Measurements from ENCODE around the gene DENND4B.
A peak's percentile ranks its signal among the peaks of the same experiment; 100 is the strongest.

Gene DENND4B

DNA sequence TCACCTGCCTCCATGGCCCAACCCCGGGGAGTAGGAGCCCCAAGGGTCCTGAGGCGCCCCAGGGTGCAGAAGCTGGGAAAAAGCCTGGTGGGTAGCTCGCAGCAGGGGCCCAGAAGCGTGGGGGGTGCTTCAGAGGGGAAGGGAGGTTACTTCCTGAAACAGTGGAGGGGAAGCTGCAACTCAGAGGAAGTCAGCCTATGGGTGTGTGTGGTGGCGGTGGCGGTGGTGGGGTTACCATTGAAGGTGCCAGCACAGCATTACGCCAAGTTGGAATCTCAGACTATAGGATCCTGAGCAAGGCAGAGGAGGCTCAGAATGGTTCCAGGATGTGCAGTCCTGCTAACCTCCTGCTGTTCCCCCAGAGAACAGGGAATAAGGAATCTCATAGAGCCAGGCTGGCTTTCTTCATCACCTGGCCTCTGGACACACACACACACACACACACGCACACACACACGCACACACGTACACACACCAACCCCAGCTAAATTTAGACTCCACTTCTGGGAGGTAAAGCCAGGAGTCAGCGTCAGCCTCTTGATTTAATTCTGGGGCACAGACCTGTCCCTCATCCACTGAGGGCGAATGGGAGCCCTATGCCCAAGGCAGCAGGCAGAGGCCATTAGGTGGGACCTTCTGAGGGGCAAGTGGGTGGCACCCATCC is 1.3 kb downstream of the DENND4B start:
- Histone ChIP-seq H3K36me3 (ENCODE audit: control insufficient read depth, insufficient read depth, low read length) (peaks cover 34% of the 10 kb centered on the region), H3K27me3 (replicated peaks; ENCODE audit: control insufficient read depth, insufficient read depth, low read length) (no peaks in the 10 kb centered on the region), H3K4me3 (replicated peaks; ENCODE audit: low read depth, low read length) (peak overlapping the region; percentile 79)
- peak; percentile 69 for DNase-seq (ENCODE audit: extremely low read depth, insufficient read length)
- TF ChIP-seq, protein P1, sequence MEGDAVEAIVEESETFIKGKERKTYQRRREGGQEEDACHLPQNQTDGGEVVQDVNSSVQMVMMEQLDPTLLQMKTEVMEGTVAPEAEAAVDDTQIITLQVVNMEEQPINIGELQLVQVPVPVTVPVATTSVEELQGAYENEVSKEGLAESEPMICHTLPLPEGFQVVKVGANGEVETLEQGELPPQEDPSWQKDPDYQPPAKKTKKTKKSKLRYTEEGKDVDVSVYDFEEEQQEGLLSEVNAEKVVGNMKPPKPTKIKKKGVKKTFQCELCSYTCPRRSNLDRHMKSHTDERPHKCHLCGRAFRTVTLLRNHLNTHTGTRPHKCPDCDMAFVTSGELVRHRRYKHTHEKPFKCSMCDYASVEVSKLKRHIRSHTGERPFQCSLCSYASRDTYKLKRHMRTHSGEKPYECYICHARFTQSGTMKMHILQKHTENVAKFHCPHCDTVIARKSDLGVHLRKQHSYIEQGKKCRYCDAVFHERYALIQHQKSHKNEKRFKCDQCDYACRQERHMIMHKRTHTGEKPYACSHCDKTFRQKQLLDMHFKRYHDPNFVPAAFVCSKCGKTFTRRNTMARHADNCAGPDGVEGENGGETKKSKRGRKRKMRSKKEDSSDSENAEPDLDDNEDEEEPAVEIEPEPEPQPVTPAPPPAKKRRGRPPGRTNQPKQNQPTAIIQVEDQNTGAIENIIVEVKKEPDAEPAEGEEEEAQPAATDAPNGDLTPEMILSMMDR (IDR thresholded peaks at IDR 0.05; ENCODE audit: insufficient read depth, low read length, poor library complexity, severe bottlenecking): no peak

DNA sequence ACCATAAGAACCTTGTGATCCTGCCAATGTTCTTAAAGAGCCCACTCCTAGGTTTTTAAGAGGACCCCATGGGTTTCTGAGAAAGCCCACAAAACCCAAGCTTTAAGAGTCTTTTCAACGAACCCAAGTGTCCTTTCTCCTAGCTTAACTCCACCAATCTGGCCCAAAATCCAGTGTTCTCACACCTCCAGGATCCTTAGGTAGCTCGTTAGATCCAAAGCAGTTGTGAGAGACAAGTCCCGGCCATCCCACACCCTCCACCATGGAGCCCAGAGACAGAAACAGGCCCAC is 1.7 kb downstream of the DENND4B start:
- no peak for DNase-seq (ENCODE audit: extremely low read depth, insufficient read length)
- Histone ChIP-seq H3K4me3 (replicated peaks; ENCODE audit: low read depth, low read length) (peak overlapping the region; percentile 79), H3K36me3 (ENCODE audit: control insufficient read depth, insufficient read depth, low read length) (peaks cover 38% of the 10 kb centered on the region), H3K27me3 (replicated peaks; ENCODE audit: control insufficient read depth, insufficient read depth, low read length) (no peaks in the 10 kb centered on the region)
- TF ChIP-seq, protein P1 (IDR thresholded peaks at IDR 0.05; ENCODE audit: insufficient read depth, low read length, poor library complexity, severe bottlenecking): no peak

DNA sequence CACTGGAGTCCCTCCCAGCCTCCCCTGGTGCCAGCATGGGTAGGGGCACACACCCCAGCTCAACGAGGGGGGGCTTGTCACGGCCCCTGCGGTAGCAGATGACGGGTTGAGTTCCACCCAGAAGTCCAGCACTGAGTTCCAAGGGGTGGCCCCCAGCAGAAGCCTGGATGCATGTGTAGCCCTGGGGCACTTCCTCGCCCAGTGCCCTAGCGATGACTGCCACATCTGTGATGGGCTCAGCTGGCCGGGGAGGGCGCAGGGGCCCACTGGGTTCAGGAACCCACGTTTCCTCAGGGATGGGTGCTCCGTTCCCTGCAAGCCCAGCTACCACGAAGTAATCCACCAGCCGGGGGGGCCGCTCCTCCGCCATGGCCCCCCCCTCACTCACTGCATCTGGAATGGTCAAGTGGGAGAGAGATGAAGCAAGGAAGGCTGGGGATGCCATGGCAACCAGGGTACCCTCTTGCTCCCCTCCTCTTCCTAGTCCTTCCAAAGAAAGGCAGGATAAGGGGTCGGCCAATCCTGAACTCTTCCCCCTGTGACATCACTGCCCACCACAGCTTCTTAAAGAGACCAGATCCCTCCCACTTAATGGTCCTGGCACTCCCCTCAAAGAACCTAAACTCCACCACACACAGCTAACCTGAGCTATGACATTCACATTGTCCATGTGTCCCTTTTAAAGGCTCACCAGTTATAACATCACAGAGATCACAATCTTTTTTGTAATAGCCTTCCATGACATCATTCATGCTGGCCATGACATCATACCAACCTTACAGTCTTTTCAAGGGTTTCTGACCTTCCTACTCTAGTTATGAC is 2.3 kb downstream of the DENND4B start:
- TF ChIP-seq, protein P1 (IDR thresholded peaks at IDR 0.05; ENCODE audit: insufficient read depth, low read length, poor library complexity, severe bottlenecking): no peak
- peaks cover 41% of the 10 kb centered on the region for H3K36me3 ChIP-seq (ENCODE audit: control insufficient read depth, insufficient read depth, low read length)
- no peaks in the 10 kb centered on the region for H3K27me3 ChIP-seq (replicated peaks; ENCODE audit: control insufficient read depth, insufficient read depth, low read length)
- H3K4me3 ChIP-seq (replicated peaks; ENCODE audit: low read depth, low read length): peak overlapping the region; percentile 79
- no peak for DNase-seq (ENCODE audit: extremely low read depth, insufficient read length)

DNA sequence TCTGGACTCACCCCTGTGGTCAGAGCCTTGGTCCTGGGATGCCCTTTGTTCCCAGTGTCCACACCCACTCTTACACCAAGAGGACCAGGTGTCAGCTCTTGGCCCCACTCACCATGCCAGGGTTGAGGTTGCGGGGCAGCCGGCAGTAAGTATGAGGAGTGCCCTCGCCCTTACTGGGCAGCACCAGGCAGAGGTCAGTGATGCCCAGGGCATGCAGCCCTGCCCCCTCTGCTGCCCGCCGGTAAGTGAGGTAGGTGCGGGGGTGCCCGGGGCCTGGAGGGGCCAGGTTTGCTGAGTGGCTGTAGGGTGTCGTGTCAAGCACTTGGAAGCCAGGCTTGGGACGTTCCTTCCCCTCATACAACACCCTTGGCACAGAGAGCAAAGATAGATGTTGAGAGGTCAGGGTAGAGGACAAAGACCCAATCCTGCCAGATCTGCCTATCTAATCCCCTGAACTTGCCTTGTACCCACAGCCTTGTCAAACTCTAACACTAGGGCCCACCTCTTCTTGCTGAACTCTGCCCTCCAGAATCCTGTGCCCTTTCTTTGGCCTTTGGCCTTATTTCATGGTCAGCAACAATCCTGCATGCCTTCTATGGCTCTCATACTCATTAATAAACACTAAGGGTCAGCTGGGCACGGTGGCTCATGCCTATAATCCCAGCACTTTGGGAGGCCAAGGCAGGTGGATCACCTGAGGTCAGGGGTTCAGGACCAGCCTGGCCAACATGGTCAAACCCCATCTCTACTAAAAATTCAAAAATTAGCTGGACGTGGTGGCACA is 3.6 kb downstream of the DENND4B start:
- TF ChIP-seq, protein P1 (IDR thresholded peaks at IDR 0.05; ENCODE audit: insufficient read depth, low read length, poor library complexity, severe bottlenecking): no peak
- Histone ChIP-seq H3K4me3 (replicated peaks; ENCODE audit: low read depth, low read length) (no peak overlapping the region), H3K27me3 (replicated peaks; ENCODE audit: control insufficient read depth, insufficient read depth, low read length) (no peaks in the 10 kb centered on the region), H3K36me3 (ENCODE audit: control insufficient read depth, insufficient read depth, low read length) (peaks cover 36% of the 10 kb centered on the region)
- DNase-seq (ENCODE audit: extremely low read depth, insufficient read length): no peak

DNA sequence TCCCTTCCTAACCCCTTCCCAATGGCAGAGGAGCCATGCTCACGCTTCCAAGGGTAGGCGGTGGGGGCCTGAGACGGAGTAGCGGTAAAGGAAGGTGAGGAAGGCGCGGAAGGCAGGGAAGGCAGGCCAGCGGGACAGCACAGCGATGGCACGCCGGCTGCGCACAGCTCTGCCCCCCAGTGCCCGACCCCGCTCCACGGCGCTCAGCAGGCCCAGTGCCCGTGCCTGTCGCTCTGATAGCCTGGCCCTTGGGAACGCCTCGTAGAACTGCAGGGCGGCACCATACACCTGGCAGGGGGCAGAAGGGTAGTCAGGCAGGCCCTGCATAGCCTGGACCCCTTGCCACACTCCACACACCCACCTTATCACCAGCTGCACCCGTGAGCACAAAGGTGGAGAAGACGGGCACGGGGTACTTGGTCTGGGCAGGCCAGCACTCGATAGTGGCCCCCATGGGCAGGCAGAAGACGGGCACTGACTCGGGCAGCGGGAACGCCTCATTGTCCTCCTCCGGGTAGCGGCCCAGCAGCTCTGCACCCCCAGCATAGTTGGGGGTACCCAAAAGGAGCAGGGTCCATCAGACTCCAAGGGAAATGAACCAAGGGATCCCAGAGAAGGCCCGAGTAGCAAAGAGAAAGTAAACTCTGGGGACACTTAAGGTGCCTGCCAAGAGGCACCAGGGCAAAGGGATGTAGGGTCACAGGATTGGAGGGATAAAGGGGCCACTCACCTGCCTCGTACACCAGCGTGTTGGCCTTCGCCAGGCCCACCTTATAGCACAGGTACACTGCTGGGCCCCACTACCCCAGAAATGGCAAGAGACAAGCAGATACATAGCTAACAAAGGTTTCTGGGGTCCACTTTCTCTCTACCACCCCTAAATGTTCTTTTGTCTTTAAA is 4.4 kb downstream of the DENND4B start:
- TF ChIP-seq, protein P1 (IDR thresholded peaks at IDR 0.05; ENCODE audit: insufficient read depth, low read length, poor library complexity, severe bottlenecking): no peak
- DNase-seq (ENCODE audit: extremely low read depth, insufficient read length): no peak
- Histone ChIP-seq H3K36me3 (ENCODE audit: control insufficient read depth, insufficient read depth, low read length) (peaks cover 39% of the 10 kb centered on the region), H3K4me3 (replicated peaks; ENCODE audit: low read depth, low read length) (no peak overlapping the region), H3K27me3 (replicated peaks; ENCODE audit: control insufficient read depth, insufficient read depth, low read length) (no peaks in the 10 kb centered on the region)
